HG02678 (cell line): Measurements from ENCODE around the gene GSN.

Experiments used
- ATAC-seq: cut with Tn5 transposase; IDR thresholded peaks from one replicate; pipeline ENCODE4 v1.9.1; 2021; ENCODE audit warnings: mild to moderate bottlenecking, moderate library complexity; ENCODE audit not compliant: unreplicated experiment

Gene GSN

DNA sequence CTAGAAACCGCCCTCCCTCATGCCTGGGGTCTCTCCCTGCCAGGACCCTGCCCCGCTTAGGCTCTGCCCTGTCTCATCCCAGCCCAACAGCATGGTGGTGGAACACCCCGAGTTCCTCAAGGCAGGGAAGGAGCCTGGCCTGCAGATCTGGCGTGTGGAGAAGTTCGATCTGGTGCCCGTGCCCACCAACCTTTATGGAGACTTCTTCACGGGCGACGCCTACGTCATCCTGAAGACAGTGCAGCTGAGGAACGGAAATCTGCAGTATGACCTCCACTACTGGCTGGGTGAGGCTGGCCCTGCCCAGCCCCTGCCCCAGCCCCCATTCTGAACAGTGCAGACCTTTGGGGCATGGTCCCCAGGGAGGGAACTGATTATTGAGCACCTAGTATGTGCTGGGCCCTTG, 33.9 kb downstream of the GSN start:
- no peak for ATAC-seq

DNA sequence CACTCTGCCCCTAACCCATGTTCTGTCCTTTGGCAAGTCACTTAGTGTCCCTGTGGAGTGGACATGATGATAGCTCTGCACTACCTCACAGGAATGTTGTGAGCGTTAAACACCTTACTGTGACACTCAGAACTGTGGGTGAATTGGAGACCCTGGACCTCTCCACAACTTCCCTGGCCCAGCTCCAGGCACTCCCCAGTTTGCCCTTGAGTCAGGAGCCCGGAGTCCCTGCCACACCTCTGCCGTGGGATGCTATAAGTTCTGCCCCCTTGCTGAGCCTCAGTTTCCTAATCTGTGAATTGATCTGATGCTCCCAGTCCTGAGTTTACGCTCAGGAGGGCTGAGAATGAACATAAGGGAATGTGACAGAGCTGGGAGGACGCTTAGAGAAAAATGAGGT, 34.4 kb downstream of the GSN start:
- ATAC-seq, result no peak

DNA sequence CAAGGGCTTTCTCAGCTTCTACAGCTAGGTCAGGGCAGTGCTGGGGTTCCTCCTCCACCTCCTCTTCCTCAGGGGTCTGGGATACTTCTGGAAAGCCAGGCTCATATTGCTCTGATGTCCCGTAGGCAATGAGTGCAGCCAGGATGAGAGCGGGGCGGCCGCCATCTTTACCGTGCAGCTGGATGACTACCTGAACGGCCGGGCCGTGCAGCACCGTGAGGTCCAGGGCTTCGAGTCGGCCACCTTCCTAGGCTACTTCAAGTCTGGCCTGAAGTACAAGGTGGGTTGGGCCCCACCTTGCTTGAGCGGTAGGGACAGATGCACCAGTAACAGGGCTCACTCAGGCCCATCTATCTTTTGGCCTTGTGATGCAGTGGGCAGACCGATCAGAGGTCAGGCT, 34.8 kb downstream of the GSN start:
- ATAC-seq, result no peak

DNA sequence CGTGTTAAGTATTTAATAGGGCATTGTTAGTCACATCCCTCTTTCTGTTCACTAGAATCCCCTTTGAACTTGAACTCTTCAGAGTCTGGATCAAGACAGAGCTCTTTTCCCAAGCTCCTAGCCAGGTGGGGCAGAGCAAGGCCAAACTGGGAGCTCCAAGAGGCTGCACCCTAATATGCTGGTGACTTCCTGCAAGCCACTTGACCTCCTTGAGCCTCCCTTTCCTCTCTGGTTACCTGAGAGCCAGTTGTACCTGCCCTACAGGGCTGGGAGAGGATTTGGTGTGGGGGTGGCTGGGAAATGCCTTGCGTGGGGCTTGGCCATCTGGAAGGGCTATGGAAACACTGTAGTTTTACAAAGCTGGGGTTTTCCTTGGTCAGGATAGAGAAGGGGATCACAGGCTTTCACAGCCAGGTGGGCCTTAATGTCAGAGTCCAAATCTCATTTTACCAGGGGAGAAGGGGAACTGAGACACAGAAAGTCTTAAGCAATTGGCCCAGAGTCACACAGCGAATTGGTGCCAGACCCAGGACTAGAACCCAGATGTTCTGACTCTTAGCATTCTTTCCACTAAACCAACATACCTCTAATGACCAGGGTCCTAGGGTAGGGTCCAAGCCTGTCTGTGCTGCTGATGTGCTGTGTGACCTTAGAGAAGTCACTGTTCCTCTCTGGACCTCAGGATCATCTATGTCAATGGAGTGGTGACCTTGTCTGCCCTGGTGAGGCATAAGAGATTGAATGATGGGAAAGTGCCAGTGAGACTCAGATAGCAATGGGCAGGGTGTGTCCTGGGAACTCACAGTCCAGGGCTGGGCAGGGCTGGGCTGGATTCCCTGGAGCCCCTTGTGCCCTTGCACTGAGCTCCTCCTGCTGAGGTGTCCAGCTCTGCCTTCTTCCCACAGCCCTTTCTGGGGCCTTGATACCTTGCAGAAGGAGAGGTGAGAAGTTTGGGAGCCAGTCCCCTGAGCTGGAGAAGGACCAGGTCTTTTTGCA, 35.8 kb downstream of the GSN start:
- ATAC-seq, result no peak

DNA sequence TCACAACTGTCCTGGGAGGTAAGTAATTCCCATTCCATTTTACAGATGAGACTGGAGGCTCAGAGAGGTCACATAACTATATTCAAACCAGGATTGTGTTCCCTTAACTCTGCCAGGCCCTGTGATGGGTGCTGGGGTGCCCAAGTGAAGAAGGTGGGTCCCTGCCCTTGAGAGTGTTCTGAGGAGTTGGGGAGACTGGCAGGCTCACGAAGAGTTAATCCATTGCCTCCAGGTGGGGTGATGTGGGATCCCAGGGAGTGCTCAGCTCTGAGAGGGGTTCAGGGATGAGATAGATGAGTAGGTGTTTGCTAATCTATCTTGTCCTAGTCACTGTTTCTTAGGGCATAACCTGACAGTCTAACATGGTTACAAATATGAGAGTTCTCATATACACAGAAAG, 36.7 kb downstream of the GSN start:
- no peak for ATAC-seq

DNA sequence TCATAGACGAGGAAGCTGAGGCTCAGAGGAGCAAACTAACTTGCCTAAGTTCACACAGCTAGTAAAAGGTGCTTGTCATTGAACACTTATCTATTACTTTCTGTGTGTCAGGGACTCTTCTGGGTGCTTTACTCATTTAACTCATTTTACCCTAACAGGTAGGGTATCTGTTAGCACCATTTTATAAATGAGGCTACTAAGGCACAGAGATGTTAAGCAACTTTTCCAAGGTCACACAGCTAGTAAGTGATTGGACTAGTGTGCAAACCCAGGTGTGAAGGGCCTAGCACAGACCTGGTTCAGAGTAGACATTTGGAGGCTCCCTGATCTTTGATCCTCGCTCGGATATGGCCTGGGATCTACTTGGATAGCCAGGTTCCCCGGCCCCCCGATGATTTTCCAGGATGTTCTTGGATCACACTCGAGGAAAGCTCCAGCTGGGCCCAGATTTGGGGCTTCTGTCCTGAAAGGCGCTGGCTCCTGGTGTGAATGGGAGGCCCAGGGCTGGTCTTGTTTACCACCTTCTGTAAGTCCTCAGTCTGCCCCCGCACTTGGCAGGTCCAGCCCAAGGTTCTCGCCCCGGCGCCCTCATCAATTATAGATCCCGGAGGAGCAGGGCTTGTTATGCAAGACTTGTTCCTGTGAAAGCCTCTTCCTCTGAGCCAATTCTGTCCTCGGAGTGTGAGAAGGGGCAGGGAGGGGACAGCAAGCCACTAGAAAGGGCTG, 37.5 kb downstream of the GSN start:
- ATAC-seq, result no peak

DNA sequence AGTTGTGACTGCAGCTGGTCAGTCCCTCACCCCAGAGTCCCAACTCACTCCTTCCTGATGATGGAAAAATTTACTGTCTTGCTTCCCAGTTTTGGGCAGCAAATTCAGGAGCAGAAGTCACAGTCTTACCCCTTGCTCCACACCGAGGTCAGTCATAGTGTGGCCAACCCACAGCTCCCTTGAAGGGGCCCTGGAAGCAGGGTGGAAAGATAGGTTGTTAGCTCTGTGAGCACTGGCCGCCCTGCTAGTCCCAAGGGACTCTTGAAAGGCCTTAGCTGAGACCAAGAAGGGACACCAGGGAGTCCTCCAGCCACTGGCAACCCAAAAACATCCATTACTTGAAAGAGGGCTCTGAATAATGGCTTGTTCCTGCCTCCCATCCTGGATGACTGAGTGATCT, 40.0 kb downstream of the GSN start:
- ATAC-seq, result no peak

DNA sequence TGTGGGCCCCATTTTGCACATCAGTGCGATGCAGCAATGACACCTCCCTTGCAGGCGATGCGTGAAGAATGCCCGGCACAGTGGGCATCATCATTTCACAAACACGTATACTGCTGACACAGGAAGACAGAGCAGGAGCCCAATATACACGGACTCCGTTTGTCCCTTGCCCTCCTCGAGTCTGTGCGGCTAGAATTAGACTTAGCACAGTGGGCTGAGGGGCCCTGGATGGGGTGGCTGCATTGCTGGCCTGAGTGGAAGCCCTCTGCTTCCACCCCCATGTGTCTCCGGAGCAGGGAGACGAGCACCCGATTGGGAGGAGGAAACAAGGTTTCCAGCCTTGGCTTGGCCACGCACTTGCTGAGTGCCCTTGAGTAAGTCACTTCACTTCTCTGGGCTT, 40.8 kb downstream of the GSN start:
- ATAC-seq, result no peak

DNA sequence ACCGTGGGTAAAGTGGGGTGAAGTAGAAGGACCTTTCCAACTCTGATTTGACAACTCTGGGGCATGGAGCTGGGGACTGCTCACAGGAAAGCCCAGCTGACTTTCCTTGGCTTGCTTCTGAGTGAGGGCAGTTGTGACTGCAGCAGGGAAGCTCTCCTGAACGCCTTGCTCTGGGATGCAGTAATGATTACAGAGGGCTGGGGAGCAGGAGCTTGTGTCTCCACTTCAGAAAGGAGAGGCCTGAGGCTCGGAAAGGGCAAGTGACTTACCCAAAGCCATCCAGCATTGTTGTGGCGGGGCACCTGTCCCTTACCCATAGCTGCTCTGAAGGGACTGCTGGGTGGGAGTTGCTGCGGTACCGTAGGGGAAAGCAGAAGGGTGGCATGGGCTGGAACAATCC, 41.2 kb downstream of the GSN start:
- ATAC-seq, result no peak

DNA sequence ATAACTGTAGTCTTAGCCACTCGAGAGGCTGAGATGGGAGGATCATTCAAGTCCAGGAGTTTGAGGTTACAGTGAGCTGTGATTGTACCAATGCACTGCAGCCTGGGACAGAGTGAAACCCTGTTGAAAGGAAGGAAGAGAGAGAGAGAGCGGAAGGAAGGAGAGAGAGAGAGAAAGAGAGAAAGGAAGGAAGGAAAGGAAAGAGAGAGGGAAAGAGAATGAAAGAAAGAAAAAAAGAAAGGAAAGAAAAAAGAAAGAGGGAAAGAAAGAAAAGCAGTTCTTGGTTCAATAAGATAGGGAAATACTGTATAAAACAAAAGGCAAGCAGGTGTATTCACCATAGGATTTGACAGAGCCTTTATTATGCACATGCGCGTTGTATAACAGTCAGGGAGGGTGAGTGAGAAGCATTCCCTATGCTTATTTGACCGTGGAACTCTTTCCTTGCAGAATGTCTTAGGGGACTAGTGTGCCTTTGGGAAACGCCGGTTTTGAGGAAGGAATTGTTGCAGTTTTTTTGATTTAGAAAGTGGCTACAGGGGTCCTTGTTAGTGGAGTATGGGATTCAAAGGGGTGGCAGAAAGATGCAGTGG, 42.0 kb downstream of the GSN start:
- no peak for ATAC-seq

DNA sequence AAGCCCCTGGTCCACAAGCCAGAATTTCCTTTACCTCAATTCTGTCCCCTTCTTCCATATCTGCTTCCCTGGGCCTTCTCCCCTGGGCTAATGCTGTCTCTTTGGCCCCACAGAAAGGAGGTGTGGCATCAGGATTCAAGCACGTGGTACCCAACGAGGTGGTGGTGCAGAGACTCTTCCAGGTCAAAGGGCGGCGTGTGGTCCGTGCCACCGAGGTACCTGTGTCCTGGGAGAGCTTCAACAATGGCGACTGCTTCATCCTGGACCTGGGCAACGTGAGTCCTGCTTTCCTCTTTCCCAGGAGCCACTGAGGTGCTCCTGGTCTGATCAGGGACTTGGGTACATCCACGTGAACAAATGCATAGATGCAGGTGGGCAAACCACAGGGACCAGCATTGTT, 42.6 kb downstream of the GSN start:
- no peak for ATAC-seq

DNA sequence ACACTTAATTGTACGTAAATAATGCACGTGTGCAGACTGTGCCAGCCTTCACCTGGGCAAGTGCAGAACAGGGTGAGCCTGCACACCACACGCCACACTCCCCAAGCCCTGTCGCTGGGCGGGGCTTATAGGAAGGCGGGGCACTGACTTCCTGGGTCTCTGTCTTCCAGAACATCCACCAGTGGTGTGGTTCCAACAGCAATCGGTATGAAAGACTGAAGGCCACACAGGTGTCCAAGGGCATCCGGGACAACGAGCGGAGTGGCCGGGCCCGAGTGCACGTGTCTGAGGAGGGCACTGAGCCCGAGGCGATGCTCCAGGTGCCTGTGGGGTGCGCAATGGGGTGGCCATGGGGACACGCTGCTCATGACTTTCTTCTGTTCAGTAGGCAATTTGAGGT, 44.2 kb downstream of the GSN start:
- ATAC-seq, result no peak

DNA sequence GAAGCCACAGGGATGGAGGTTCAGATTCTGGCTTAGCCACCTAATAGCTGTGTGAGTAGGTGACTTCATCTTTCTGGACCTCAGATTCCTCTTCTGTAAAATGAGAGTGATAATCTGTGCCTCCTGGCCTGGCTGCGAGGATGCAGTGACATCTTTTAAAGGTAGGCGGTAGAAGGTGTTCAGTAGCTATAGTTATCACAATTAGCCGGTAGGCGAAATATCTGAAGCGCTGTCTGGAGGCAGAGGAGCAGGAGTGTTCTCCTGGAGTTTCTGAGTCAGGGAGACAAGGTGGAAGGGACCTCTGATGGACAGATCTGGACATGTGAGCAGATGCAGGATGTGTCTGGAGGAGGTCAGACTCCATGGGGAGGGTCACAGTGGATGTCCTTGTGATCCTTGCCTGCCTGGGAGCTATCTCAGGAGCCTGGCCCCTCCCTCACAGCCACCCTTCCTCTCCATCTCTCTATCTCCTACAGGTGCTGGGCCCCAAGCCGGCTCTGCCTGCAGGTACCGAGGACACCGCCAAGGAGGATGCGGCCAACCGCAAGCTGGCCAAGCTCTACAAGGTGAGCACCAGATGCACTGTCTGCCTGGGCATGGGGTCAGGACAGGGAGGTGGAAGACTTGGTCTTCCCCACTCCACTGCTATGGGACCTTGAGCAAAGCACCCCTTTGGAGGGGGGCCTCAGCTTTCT, 45.6 kb downstream of the GSN start:
- ATAC-seq, result no peak

DNA sequence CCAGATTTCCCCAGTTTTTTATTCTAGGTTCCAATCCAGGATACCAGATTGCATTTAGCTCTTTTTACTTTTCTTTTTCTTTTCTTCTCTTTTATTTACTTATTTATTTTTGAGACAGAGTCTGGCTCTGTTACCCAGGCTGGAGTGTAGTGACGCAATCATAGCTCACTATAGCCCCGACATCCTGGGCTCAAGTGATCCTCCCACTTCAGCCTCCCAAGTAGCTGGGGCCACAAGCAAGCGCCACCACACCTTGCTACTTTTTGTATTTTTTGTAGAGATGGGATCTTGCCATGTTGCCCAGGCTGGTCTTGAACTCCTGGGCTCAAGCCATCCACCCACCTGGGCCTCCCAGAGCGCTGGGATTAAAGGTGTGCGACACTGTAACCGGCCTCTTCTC, 48.4 kb downstream of the GSN start:
- ATAC-seq, result no peak

DNA sequence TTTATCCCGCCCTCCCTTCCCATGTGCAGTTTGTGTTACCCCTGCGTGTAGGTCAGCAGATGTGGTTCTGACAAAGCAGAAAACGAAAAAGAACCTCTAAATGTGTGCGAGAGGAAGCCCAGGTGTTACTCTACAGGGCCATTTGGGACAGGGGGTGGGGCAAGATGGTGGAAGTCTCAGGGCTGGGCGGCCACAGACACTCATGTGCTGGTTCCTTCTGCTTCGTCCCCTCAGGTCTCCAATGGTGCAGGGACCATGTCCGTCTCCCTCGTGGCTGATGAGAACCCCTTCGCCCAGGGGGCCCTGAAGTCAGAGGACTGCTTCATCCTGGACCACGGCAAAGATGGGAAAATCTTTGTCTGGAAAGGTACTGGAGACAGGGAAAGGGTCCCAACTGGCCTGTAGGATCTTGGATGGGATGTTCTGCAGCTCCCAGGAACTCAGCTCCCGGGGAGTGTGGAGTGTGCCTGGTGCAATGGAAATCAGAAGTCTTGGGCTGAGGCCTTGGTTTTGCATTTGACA, 49.0 kb downstream of the GSN start:
- ATAC-seq, result no peak

DNA sequence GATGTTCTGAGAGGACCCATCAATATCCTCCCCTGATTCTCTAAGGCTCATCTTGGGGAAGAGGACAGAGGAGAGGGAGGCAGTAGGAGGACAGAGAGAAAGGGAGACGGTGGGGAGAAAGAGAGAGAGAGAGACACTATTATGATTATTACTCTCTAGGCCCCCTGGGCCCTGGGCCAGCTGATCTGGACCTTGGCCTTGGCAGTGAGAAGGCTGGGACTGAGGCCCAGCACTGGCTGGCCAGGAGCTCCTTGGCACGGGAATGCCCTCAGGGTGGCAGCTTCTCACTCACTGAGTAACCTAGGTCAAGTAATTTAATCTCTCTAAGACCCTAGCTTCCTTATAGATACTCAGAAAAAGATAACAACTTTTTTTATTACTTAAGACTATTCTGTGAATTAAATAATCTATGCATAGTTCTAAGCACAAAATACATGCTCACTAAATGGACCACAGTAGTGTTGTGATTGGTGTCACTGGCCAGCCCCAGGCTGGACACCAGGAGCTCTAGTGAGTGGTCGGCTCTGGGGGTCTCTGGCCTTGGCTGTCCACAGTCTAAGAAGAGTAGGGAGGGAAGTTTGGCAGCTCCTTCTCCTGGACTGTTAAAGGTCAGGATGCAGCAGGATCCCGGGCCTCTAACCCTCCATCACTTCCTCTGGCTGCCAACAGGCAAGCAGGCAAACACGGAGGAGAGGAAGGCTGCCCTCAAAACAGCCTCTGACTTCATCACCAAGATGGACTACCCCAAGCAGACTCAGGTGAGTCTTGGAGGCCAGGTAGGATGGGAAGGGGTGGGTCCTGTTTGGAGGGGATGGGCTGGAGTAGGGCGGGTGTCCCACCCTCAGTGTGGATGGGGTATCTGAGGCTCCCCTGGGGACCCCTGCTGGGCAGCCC, 50.0 kb downstream of the GSN start:
- ATAC-seq, result no peak

DNA sequence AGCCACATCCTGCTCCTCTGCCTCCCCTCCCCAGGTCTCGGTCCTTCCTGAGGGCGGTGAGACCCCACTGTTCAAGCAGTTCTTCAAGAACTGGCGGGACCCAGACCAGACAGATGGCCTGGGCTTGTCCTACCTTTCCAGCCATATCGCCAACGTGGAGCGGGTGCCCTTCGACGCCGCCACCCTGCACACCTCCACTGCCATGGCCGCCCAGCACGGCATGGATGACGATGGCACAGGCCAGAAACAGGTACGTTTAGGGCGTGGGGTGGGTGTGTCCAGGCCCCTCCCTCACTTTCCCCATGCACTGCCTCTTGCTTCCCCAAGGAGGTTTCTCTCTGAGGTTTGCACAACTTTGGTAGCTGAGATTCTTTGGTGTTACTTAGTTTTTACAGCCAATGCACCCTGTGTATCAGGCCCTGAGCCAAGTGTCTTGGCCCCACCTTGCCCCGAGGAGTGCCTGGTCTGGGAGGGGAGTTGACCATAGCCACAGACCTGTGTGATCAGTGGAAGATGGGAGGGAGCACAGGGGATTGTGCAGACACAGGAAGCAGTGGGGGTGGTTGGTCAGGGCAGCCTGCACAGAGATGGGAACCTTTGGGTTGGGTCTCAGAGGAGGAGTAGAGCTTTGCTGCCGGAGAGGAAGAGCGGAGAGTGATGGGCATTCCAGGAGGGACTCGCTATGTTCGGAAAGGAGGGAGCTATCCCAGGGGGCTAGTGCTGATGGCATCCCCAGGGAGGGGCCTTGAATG, 50.8 kb downstream of the GSN start:
- ATAC-seq, result no peak

DNA sequence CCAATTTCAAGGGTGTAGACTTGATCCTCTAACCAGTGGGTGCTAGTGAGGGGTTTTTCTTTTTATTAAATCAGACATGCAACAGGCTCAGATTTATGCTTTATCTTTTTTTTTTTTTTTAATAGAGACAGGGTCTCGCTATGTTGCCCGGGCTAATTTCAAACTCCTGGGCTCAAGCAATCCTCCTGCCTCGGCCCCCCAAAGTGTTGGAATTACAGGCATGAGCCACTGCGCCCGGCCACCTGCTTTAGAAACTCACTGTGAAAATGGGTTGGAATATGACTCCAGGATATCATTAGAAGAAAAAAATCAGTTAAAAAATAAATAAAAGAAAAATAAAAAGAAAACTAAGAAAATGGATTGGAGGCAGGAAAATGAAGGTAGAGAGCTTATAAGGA, 51.4 kb downstream of the GSN start:
- no peak for ATAC-seq

DNA sequence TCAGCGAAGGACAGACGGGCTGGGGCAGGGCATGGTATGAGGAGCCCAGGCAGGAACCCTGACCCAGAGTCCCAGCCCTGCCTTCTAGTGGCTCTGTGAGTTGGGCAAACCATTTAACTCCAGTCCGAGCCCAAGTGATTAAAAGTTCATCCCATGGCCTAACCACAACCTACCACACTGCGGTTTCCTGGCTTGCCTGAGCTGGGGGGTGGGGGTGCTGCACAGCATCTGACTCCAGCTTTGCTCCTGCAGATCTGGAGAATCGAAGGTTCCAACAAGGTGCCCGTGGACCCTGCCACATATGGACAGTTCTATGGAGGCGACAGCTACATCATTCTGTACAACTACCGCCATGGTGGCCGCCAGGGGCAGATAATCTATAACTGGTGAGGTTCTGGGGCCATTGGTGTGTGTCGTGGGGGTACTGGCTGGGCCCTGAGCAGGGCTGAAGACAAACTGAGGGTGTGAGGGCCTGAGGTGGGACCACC, 53.1 kb downstream of the GSN start:
- no peak for ATAC-seq
